Adrenal gland (tissue), 19 donors: ENCODE measurements around the gene DSN1. TPM values are rescaled to one million over a fixed set of nuclear protein-coding genes. Genes with fewer than 3 reads are reported as not detected.

ENCODE experiments used
- DNase-seq, 7 donors: peaks; one replicate each; pipeline ENCODE4 v3.0.0-alpha.2; 2019 to 2020
- H3K27ac ChIP-seq, 5 donors: fragments of 200-600 bp; sonication (generic) in 4 of 5; 1 replicate in 3 of 5; 2 replicates in 2 of 5; pipeline versions ENCODE4 v1.5.1 to v1.8.0; 2016 to 2020; ENCODE audit warnings: mild to moderate bottlenecking in 1 of 5
- H3K27me3 ChIP-seq: fragments of 200-600 bp; 2 replicates; pipeline ENCODE4 v1.8.0; 2021
- H3K36me3 ChIP-seq, 2 donors: fragments of 200-600 bp; replicated peaks in 1 of 2; 1 replicate in 1 of 2; 2 replicates in 1 of 2; pipeline versions ENCODE4 v1.5.1 to v1.8.0; 2018 to 2022
- H3K4me1 ChIP-seq, 2 donors: fragments of 200-600 bp; replicated peaks in 1 of 2; 1 replicate in 1 of 2; 2 replicates in 1 of 2; pipeline versions ENCODE4 v1.5.1 to v1.8.0; 2018 to 2021
- H3K4me3 ChIP-seq, 4 donors: fragments of 200-600 bp; sonication (generic) in 3 of 4; one replicate each; pipeline ENCODE4 v1.5.1; 2016 to 2018
- H3K9me3 ChIP-seq, 3 donors: fragments of 200-600 bp; sonication (generic) in 1 of 3; replicated peaks in 1 of 3; 1 replicate in 2 of 3; 2 replicates in 1 of 3; pipeline versions ENCODE4 v1.5.1 to v1.8.0; 2016 to 2021
- POLR2A ChIP-seq, 2 donors: fragments of 450-650 bp; IDR thresholded peaks; one replicate each; pipeline ENCODE4 v1.6.1; 2017; ENCODE audit warnings: antibody characterized with exemption in 2 of 2, mild to moderate bottlenecking in 2 of 2, moderate library complexity in 1 of 2
- WGBS, 4 donors: extraction: QIAGEN DNeasy Blood & Tissue Kit in 2 of 4; methylation state at CpG; one replicate each; pipeline versions ENCODE4 v1.1.5 to v1.1.7; 2013 to 2017; 5-methylcytosine and 5-hydroxymethylcytosine counted together
- intact Hi-C, 2 donors: fragments of 100-400 bp; cut with DNase I; formaldehyde crosslinking; loops; one replicate each; pipeline versions ENCODE4 v1.14.1 to v1.15.0; 2022 to 2023
- long read RNA-seq, 10 donors: library from polyadenylated mRNA in 3 of 10; unstranded in 2 of 10; stranded (forward) in 1 of 10; transcript quantifications; one replicate each; pipeline ENCODE4 v2.0.0 and lab custom pipeline, GENCODE V29; 2021 to 2026
- polyA plus RNA-seq, 3 donors: library from polyadenylated mRNA; stranded (reverse); fragments of 200-250 nt in 2 of 3; fragments of 350-450 nt in 1 of 3; fragmentation: Illumina TruSeq in 1 of 3; extraction: RNeasy Lipid Tissue Mini Kit (QIAGEN cat#74804) in 1 of 3; gene quantifications; one replicate each; pipeline ENCODE4 v1.2.3, GENCODE V29; 2013 to 2014
- total RNA-seq, 9 donors: library from RNA; depleted of rRNA in 4 of 9; stranded (reverse); fragments of >200 nt in 4 of 9; fragments of 120-200 nt in 1 of 9; fragmentation: NEBNext Ultra II Directional in 1 of 9; extraction: Animal tissue kit (Norgen Biotek cat#: 25700) in 1 of 9; gene quantifications; one replicate each; pipeline versions ENCODE4 v1.1.0 to v1.2.4, GENCODE V29; 2013 to 2023
- TF ChIP-seq, protein P1 (sequence below), 6 experiments: fragments of 450-650 bp in 4 of 6; fragments of 200-600 bp in 2 of 6; sonication (generic) in 1 of 6; IDR thresholded peaks; 1 replicate in 5 of 6; 2 replicates in 1 of 6; pipeline versions ENCODE4 v1.5.1 to v1.8.0; 2016 to 2021; ENCODE audit warnings: antibody characterized with exemption in 6 of 6, mild to moderate bottlenecking in 2 of 6, moderate library complexity in 1 of 6
- donor health status: healthy with polysubstance abuse.
- donor health status: Bipolar disorder and iron deficiency.
- donor health status: DM: yes; HTN: yes; CAD: no.
- donor health status: DM: no; HTN: no; CAD: no.
- donor health status: DM: no; HTN: no; CAD: no.
- donor health status: DM: yes; HTN: yes; CAD: no.

Gene DSN1, protein sequence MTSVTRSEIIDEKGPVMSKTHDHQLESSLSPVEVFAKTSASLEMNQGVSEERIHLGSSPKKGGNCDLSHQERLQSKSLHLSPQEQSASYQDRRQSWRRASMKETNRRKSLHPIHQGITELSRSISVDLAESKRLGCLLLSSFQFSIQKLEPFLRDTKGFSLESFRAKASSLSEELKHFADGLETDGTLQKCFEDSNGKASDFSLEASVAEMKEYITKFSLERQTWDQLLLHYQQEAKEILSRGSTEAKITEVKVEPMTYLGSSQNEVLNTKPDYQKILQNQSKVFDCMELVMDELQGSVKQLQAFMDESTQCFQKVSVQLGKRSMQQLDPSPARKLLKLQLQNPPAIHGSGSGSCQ
- 10 to 100 TPM in 5 of 9 donors, 1 to 10 TPM in 4; 6.7 to 19.6 (median 13.3) TPM for total RNA-seq
- polyA plus RNA-seq = 10 to 100 TPM; 18.5 to 23.5 (median 22.7) TPM
- long read RNA-seq, donor 1, partial matches to known transcripts = 0 of 2 reads
- long read RNA-seq, donor 1, other reads (novel, unspliced or antisense) = 0 of 2 reads
- long read RNA-seq, donor 2, partial matches to known transcripts = 0 of 1 reads
- long read RNA-seq, donor 2, other reads (novel, unspliced or antisense) = 0 of 1 reads
- long read RNA-seq, donor 3, partial matches to known transcripts = 0 of 3 reads
- long read RNA-seq, donor 3, other reads (novel, unspliced or antisense) = 0 of 3 reads
- long read RNA-seq, donor 4, partial matches to known transcripts = 0 of 8 reads
- long read RNA-seq, donor 4, other reads (novel, unspliced or antisense) = 2 of 8 reads
- long read RNA-seq, donor 5, transcript DSN1-203 (11 exons, 2,233 nt) = major isoform, 9 of 21 reads
- long read RNA-seq, donor 5, transcript DSN1-207 (10 exons, 2,129 nt) = minor isoform, 5 of 21 reads
- long read RNA-seq, donor 5, partial matches to known transcripts = 2 of 21 reads
- long read RNA-seq, donor 5, other reads (novel, unspliced or antisense) = 5 of 21 reads
- long read RNA-seq, donor 6, partial matches to known transcripts = 0 of 8 reads
- long read RNA-seq, donor 6, other reads (novel, unspliced or antisense) = 1 of 8 reads
- long read RNA-seq, donor 7, partial matches to known transcripts = 0 of 2 reads
- long read RNA-seq, donor 7, other reads (novel, unspliced or antisense) = 0 of 2 reads
- long read RNA-seq, donor 8, partial matches to known transcripts = 0 of 6 reads
- long read RNA-seq, donor 8, other reads (novel, unspliced or antisense) = 0 of 6 reads
- long read RNA-seq, donor 9, partial matches to known transcripts = 0 of 1 reads
- long read RNA-seq, donor 9, other reads (novel, unspliced or antisense) = 0 of 1 reads
- long read RNA-seq, donor 10, partial matches to known transcripts = 0 of 5 reads
- long read RNA-seq, donor 10, other reads (novel, unspliced or antisense) = 0 of 5 reads

DNA sequence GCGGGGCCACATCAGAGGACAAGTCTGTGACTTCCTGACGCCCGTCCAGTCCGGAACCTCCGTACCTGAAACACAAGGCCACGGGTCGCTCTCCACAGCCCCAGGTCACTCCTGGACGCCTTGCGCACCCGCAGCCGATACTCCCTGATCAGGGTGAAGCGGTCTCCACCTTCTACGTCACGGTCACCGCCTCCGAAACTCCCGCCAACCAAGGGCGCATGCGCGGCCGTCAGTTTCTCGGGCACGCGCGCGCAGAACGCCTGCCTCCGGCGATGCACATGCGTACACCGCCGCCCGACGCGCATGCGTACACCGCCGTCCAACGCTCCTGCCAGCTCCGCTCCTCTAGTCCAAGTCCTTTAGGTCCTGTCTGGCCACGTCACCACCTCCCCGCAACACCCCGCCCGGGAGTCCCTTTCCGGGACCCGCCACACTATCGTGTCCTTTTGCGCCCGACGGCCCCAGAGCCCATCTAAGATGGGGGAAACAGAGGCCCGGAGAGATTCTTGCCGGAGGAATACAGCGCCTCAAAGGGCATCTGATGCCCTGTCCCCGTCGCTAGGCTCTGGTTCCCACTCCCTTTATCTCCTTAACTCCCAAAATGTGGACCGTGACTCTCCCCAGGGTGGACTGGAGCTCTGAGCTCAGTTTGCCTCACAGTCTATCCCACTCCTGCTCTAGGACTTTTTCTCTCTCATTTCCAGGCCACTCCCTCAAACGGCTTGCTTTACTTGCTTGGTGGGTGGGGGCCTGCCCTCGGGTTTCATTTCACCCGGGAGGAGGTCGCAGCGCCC, at the start of gene DSN1:
DSN1 (minus strand) TSS at position 167 of the 794 bp plus-strand sequence. CDS start 2,305 bp downstream, outside the sequence.
- intact Hi-C loops = no loop called here
- Histone ChIP-seq H3K9me3 (no peaks in the 10 kb centered on the region), H3K36me3 (no peaks in the 10 kb centered on the region)

DNA sequence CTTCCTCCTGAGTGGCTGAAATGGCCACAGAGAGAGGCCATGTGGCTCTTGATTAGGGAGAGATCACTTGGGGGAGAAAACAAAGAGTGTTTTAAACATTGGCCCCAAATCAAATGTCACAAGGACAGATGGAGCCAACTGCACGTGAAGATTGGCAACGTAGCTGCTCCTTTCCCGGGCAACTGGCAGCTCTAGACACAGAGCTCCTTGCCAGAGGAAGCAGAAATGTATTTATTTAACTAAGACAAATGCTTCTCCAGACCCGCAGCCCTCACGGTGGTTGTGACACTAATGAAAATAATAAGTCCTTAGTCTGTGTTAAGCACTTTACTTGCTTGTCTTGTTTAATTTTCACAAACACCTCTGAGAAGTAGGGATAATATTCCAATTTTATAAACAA, 49.6 kb upstream of the DSN1 start:
- intact Hi-C loops = no loop called here
- H3K4me1 ChIP-seq = peaks cover 6 to 32% of the 10 kb centered on the region in 2 donors

More for the DNA sequence above, at the start of gene DSN1:
- TF ChIP-seq, protein P1, sequence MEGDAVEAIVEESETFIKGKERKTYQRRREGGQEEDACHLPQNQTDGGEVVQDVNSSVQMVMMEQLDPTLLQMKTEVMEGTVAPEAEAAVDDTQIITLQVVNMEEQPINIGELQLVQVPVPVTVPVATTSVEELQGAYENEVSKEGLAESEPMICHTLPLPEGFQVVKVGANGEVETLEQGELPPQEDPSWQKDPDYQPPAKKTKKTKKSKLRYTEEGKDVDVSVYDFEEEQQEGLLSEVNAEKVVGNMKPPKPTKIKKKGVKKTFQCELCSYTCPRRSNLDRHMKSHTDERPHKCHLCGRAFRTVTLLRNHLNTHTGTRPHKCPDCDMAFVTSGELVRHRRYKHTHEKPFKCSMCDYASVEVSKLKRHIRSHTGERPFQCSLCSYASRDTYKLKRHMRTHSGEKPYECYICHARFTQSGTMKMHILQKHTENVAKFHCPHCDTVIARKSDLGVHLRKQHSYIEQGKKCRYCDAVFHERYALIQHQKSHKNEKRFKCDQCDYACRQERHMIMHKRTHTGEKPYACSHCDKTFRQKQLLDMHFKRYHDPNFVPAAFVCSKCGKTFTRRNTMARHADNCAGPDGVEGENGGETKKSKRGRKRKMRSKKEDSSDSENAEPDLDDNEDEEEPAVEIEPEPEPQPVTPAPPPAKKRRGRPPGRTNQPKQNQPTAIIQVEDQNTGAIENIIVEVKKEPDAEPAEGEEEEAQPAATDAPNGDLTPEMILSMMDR (IDR thresholded peaks at IDR 0.05) = peak in 3 of 6 experiments; percentile 54 to 60 (median 59)
- TF ChIP-seq POLR2A (IDR thresholded peaks at IDR 0.05) = peak; percentile 11 to 84
- 0 to 5% (median 1%) methylated on average over 3 to 61 of the region's 61 CpGs for WGBS, 4 donors
- DNase-seq = peak; percentile 98 to 99 (median 99)
- H3K27ac ChIP-seq = peak within 1 kb of the TSS; percentile 90 to 97 (median 94)
- H3K27me3 ChIP-seq = no peaks in the 10 kb centered on the region
- H3K4me3 ChIP-seq = peak within 1 kb of the TSS; percentile 47 to 76 (median 60)
- peaks cover 30 to 31% of the 10 kb centered on the region in 2 donors for H3K4me1 ChIP-seq

DNA sequence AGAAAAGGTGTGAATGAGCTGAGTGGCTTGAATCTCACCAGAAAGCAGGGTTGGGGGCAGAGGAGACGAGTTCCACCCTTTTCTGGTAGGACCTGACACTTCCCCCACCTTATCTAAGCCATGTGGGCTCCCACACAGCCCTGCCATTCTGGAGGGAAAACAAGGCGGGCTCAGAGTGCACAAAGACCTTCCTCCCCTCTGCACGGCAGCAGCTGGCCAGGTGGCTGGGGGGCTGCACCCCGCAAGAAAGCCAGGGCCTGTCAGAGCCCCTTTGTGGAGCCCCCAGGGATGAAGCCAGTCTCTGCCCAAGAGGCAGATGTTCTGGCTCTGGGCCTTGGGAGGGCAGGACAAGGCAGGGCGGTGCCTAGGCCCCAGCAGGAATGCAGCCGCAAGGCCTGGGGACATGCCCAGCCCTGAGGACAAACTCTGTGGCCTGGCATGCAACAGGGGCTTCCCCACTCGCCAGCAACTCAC, 48.4 kb upstream of the DSN1 start:
- peaks cover 0 to 34% of the 10 kb centered on the region in 2 donors for H3K36me3 ChIP-seq
- H3K27ac ChIP-seq = peak overlapping the region in 2 of 5 donors; percentile 13 to 32
- TF ChIP-seq, protein P1 (IDR thresholded peaks at IDR 0.05) = no peak
- no peak for TF ChIP-seq POLR2A (IDR thresholded peaks at IDR 0.05)
- intact Hi-C loops = no loop called here
- peak in 1 of 7 donors; percentile 40 for DNase-seq
- WGBS, 4 donors = 67 to 81% (median 72%) methylated on average over 3 to 7 of the region's 7 CpGs
- peaks cover 0 to 22% of the 10 kb centered on the region in 2 donors for H3K4me1 ChIP-seq
- H3K27me3 ChIP-seq = no peaks in the 10 kb centered on the region
- H3K9me3 ChIP-seq = no peaks in the 10 kb centered on the region
- no peak overlapping the region for H3K4me3 ChIP-seq

More for the DNA sequence above, 49.6 kb upstream of the DSN1 start:
- Histone ChIP-seq H3K9me3 (no peaks in the 10 kb centered on the region), H3K27ac (peak overlapping the region in 3 of 5 donors; percentile 2 to 13 (median 11)), H3K4me3 (no peak overlapping the region), H3K36me3 (peaks cover 0 to 36% of the 10 kb centered on the region in 2 donors), H3K27me3 (no peaks in the 10 kb centered on the region)
- WGBS, 4 donors = 18 to 60% (median 34%) methylated on average over 5 of the region's 5 CpGs
- DNase-seq = peak in 1 of 7 donors; percentile 36
- TF ChIP-seq POLR2A (IDR thresholded peaks at IDR 0.05) = no peak
- TF ChIP-seq, protein P1 (IDR thresholded peaks at IDR 0.05) = no peak
